NCI-H2227 treated with DMSO at 0.1 percent for 48 hours (cell line): Measurements from ENCODE around the gene VANGL1.
A peak's percentile ranks its signal among the peaks of the same experiment; 100 is the strongest.
"Not testable (repeated sequence)": the region's sequence is repeated elsewhere in the genome, so short reads cannot be mapped to it uniquely, and the experiment has no call there.

Experiments
- DNase-seq: peaks from one replicate; lab custom pipeline; 2025; lab: John Stamatoyannopoulos, UW

The VANGL1 gene

DNA sequence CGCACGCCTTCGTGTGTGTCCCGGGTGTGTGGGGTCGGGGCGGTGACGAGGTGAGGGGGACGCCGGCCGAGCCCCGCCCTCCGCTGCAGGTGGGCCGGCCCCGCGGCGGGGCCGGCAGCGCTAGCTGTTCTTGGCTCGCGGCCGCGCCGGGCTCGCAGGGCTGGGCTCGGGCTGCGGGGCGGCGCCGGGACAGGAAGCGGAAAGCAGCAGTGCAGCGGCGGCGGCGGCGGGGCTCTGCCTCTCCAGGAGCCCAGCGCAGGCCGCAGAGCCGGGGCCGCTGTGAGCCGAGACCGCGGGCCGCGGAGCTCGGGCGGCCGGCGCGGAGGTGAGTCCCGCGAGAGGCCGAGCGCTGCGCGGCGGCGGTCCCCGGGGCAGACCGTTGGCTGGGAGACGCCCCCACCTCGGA is at the start of gene VANGL1:
VANGL1 (plus strand) TSS at position 209 of the 406 bp plus-strand sequence. CDS start 9,444 bp downstream, outside the sequence.
- DNase-seq, result peak; percentile 39

DNA sequence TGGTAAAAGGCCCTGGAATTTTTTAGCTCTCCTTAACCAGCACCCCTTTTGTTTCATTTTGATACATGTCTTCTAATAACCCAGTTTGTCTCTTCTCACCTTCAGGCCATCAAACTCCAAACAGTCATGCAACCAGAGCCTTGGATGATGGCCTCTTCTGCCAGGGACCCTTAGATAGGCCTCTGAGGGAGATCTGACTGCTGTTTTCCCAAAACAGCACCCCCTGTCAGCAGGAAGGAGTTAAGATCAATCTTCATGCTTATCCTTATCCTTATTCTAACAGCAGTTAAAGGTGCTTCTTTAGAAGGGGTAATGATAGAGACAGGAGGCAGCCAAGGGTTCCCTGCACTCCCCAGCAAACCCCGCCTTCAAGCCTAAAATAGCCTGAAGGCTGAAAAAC is 49.5 kb upstream of the VANGL1 start:
- no peak for DNase-seq

DNA sequence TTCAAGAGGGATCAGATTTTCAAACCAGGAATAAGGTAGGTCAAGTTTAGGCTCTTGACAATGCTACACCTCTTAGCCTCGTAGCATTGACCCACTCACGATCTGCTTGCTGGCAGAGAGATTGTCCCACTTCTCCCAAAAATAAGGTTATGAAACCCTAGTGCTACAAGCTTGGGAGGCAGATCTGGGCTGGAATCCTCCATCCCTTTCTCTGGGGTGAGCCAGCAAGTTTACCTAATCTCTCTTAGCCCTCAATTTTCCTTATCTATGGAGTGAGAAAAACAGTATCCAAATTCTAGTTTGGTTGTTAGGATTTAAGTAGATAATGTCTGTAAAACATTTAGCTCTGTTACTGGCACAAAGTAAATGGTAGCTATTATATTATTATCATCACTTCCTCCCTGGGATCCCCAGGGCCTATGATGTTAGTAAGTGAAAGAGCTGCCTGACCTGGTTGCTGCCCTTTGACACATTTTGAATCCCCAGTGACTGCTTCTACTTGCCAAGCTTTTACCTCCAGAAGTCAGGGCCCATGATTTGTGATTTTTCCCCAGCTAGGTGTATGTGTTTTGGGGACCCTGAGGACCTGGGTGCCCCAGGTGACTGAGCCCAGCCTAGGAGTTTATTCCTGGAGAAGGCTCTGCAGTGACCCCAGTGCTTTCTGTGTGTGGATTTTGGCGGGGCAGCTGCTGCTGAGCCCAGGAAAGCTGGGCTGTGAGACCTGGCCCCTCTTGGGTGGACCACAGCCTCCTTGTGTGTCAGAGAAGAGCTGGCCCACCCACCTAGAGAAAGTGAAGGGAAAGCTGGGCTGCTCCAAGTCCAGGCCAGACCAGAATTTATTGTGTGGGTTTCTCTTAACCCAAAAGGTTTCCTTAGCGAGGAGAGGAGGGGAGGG is 48.2 kb upstream of the VANGL1 start:
- no peak for DNase-seq

DNA sequence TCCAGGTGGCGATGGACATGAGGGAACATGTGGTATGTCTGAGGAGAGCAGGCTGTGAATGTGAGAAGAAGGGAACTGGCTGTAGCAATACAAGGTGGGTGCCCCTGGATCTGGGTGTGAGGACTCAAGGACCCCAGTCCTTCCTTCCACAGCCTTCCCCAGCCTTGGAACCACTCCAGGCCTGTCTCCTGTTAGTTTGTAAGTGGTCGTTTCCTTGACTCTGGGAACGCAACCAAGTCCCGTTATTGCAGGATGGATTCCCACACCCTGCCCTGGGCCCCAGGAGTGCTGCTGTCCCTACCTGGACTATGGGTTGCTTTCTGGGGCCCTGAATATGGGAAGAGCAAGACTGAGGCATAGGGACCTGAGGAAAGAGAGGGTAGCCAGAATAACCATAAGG is 47.2 kb upstream of the VANGL1 start:
- DNase-seq, result no peak

DNA sequence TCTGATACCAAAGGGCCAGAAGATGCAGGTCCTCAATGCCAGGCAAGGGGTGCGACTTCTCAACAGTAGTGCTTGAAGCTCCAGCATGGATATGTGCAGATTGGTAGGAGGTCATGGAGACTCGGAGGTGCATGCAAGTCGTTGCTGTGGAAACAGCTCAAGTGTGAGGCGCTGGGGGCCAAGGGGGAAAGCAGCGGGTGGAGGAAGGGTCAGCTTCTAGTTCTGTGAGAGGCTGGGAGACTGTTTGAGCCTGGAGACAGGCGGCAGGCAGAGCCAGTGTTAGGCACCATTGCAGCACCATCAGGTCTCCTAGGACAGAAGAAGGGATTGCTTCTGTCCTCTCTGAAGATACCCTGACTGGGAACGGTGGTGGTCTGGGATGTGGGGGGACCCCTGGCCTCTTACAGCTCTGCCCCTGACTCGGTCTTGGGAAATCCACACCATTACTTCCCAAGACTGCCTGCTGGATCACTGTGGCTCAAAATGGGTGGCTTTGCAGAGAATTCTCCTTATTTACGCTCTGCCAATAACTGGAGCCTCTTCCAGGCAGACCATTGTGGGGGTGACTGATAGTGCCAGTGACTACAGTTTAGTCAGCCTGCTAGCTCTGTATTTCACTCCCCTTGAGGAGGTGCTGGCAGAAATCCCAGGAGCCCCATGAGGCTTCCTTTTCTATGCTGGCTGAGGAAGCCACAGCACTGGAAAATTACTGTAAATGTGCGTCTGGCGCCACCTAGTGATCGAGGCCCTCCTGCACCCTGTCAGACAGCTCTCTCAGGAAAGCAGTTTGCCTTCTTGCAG is 46.3 kb upstream of the VANGL1 start:
- peak; percentile 74 for DNase-seq

DNA sequence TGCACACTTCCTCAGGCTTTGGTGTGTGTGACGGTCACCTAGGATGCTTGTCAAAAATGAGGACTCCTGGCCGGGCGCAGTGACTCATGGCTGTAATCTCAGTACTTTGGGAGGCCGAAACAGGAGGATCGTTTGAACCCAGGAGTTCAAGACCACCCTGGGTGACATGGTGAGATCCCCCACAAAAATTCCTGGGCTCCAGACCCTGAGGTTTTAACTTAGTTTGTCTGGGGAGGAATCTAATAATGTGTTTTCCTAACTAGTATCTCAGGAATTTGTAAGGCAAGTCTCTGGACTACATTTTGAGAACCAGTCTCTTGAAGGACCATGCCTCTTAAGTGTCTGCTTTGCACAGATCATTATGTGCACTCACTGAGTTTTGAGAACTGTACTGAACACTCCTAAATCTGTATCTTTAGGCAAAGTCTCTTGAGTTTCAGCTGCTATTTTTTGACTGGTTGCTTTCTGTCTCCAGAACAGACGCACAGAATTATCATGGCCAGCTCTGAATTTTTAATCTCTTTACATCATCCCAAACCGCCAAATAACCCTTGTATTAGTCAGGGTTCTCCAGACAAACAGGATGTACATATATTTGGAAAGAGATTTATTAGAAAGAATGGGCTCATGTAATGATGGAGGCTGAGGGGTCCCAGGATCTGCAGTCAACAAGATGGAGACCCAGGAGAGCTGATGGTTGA is 45.5 kb upstream of the VANGL1 start:
- no peak for DNase-seq

DNA sequence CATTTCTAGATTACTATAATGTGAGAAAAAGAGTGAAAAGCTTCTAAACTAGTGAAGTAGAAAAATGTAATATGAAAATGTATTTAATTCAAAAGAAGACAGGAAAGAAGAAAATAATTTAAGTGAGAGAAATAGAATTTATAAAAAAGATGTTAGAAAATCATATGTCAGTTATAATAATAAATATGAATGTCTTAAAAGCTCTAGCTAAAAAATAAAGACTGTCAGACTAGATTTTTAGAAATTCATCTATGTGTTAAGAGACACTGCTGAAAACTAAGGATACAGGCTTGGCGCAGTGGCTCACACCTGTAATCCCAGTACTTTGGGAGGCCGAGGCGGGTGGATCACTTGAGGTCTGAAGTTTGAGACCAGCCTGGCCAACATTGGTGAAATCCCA is 37.3 kb upstream of the VANGL1 start:
- DNase-seq, result no peak

DNA sequence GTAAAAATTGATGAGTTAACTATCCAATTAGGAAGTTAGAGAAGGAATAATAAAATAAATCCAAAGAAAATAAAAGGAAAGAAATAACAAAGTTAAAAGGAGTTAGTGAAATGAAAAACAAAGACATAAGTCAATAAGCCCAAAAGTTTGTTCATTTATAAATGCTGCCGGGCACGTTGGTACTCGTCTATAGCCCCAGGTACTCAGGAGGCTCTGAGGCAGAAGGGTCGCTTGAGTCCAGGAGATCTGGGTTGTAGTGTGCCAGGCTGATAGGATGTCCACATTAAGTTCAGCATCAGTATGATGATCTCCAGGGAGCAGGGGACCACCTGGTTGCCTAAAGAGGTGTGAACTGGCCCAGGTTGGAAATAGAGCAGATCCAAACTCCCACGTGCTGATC is 35.5 kb upstream of the VANGL1 start:
- no peak for DNase-seq

DNA sequence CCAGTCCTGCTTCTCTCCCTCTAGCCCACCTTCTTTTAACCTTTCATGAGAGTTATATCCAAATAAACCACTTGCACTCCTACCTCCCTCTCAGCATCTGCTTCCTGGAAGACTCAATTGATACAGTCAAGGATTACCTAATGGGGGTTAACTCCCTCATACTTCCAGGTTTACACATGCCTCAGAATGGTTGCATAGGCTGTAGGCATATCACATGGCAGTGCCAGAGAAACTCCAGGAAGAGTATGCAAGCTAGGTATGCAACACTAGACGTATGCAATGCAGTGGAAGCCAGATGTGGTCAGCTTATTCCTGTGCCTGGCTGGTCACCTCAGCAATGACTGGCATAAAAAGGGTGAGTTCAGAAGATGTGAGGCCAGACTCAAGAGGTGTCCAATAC is 32.7 kb upstream of the VANGL1 start:
- DNase-seq, result no peak

DNA sequence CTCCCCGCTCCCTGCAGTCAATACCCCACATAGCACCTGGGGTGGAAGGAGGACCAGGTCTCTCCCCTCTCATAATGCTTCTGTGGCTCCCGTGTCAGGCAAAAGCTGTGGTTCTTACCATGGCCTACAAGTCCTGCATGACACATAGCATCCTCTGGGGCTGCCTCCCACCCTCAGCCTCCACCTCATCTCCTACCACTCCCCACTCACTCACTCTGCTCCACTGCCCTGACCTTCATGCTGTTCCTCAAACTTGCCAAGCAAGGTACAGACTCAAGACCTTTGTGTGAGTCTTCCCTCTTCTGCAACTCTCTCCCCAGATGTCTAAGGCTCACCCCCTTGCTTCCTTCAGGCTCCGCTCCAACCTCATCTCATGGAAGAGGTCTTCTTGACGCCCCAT is 28.0 kb upstream of the VANGL1 start:
- DNase-seq, result no peak

DNA sequence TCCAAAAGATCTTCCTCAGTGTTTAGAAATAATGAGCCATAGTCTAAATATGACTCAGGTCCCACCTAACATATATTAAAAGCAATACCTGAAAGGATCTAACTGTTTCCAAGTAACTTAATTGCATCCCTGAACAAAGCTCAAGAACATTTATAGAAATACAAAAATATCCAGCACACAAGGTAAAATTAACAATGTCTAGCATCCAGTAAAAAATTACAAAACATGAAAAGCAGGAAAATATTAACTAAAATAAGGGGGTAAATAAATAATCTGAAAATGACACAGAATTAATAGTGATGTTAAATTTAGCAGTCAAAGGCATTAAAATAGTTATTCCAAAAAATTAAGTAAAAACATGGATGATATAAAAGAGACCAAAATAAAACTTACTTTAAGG is 21.3 kb upstream of the VANGL1 start:
- no peak for DNase-seq

DNA sequence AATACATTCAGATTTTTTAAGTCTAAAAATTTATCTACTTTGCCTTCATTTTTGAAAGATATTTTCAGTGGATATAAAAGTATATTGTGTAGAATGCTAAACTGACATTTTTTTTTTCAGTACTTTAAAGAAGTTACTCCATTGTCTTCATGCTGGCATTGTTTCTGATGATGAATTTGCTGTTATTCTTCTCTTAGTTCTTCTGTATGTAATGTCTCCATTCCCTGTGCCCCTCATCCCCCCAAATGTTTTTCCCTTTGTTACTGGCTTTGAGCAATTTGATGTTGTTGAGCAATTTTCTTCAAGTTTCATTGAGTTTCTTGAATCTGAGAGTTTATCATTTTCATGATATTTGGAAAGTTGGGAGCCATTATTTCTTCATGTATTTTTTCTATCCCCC is 20.8 kb upstream of the VANGL1 start:
- no peak for DNase-seq

DNA sequence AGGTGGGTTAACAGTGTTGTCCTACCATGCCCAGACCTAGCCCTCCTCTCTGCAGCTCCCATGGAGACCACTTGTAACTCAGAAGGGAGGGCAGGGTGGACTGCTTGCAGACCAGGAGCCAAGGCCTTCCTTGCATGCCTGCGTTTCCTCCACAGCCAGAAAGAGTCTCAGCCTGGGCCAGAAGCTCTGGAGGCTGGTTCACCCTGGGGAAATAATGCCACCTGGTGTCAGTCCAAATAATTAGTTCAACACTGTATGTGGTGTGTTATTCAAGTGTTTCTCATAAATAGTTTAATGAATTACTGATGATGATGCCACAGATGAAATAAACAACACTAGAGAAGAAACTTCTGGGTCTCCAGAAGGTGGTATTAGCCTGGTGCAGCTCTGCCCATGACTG is 16.9 kb upstream of the VANGL1 start:
- no peak for DNase-seq

DNA sequence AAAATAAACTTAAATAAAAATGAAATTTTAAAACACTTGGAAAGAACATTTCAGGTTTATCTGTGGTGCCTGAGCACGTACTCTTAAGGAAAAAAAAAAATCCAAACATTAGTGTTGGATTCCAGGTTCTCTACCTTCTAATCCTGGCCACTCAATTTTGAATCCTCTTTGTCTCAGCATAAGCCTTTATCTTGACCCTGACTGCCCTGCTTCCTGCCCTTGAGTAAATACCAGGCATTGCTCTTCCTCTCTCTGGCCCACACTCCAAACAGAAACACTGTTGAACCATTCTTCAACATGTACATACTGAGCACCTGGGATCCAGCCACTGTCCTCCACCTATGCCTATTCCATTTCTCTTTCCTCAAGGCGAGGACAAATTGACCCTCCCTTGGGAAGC is 11.4 kb upstream of the VANGL1 start:
- no peak for DNase-seq

DNA sequence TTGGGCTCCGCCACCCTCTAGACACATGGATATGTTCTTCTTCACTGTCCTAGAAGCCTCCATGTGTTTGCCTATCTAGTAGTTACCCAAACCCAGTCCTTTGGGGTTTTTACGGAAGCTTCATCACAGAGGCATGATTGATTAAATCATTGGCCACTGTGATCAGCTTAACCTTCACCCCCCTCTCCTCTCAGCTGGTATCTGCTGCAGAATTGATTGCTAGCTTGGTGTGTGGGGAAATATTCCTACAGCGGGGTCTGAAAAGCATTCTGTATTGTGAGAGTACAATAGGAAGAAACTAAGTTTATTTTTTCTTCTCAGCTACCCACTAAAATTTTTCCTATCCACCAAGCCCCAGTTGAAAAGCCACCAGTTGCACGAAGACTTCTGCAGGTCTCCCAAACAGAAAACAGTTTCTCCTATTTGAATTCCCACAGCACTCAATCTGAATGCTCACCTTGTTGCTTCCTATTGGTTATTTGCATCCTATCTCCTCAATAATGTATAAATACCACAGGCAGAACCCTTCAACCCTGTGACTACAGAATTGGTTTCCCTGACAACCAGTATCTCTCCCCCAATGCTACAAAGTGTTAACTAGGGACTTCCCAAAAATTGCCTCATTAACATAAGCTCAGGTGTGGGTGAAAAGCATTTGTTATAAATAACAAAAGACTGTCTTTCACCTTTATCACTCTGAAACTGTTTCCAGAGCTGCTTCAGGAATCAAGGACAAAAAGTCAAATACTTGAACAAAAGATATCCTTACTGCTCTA is 9.3 kb upstream of the VANGL1 start:
- DNase-seq, result no peak

DNA sequence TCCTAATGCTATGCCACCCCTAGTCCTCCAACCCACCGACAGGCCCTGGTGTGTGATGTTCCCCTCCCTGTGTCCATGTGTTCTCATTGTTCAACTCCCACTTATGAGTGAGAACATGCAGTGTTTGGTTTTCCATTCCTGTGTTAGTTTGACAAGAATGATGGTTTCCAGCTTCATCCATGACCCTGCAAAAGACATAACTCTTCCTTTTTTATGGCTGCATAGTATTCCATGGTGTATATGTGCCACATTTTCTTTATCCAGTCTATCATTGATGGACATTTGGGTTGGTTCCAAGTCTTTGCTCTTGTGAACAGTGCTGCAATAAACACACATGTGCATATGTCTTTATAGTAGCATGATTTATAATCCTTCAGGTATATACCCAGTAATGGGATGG is 8.2 kb upstream of the VANGL1 start:
- DNase-seq, result not testable (repeated sequence)

DNA sequence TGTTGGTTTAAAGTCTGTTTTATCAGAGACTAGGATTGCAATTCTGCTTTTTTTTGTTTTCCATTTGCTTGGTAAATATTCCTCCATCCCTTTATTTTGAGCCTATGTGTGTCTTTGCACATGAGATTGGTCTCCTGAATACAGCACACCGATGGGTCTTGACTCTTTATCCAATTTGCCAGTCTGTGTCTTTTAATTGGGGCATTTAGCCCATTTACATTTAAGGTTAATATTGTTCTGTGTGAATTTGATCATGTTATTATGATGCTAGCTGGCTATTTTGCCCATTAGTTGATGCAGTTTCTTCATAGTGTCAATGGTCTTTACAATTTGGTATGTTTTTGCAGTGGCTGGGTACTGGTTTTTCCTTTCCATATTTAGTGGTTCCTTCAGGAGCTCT is 4.5 kb upstream of the VANGL1 start:
- DNase-seq, result not testable (repeated sequence)

DNA sequence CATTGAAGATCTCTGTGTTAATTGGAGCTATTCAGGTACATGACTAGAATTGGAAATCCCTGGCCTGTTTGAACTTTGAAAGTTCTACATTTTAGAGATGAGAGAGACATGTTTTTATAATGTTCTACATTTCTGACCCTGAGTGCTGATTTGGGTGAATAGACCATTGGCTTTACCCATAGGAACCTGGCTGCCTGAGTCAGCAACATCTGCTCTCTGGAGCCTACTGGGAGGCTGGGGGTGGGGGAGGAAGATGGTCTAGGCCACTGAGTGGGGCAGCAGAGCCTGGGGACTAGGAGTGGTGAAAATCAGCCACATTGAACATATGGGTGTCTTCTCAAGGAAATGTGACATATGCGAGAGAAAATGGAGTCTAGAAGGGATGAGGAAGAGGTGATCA is 1.4 kb upstream of the VANGL1 start:
- DNase-seq, result no peak

DNA sequence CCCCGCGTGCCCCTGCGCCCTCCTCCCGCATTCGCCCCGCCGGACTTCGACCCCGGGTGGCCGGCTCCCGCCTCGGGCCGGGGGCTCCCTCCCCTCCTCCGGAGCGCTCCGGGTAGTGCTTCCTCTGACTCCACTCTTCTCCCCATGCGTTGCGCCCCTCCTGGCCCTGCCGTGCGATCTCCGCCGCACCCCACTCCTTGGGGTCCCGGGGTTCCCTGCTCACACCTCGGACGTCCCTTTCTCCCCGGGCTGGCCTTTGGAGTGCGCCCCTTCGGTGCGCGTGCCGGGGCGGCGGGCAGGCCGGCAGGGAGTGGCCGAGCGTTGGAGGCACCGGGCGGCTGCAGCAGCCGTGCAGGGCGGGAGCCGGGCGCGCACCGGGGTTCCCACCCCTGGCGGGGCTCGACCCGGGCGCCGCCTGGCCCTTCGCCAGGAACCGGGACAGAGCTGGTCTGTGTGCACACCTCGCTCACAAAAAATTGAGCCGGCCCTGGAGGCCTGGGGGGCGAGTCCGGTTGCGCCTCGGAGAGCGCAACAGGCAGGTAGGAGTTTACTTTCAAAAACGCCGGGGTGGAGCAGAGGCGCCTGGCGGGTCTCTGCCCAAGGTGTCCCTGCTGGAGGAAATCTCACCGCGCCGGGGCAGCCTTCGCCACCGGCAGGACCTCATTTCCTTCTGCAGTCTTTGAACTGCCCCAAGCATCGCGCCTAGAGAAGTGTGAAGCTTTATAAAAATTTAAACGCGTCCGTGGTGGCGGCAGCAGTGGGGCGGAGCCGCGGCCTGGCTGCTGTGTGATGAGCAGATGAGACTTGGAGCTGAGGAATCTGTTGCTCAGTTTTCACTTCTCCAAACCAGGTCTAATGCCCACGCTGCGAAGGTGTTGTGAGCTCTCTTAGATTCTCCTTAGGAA is 650 bp downstream of the VANGL1 start:
- DNase-seq, result peak; percentile 48

DNA sequence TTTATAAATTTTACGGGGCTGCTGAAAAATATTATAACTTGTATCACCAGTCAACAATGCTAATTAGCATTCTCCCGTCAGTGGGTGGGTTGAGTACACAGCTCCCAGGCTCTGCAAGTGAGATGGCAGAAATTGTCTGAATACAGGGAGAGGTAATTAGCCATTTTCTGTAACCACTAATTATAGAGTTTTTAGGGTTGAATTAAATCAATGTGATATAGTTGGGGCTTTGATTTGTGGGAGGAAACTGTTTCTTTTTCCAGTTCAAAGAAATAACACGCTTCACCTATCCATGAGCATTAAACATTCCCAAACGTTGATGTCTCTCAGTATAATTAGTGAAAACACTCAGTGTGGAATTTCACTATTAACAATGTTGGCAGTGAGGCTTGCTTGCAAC is 1.5 kb downstream of the VANGL1 start:
- no peak for DNase-seq

DNA sequence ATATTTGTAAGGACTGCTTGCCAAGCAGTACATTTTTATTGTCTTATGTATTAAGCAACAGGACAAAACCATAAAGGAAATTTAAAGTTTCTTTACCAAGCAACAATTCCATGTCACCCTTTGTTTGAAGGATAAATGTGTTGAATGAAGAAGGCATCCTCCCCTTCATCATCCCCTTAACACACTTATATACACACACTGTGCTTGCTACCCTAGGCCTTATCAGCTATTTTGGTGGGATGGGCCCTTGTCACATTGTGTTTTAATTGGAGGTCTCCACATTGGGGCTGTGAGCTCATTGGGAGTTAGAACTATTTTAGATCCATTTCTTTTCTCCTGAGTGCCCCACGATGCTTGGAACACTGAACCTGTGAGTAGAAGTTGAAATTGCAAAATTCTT is 1.9 kb downstream of the VANGL1 start:
- DNase-seq, result no peak
